Tibial nerve (tissue), 4 donors: ENCODE measurements around the gene MAP4K2. TPM values are rescaled to one million over a fixed set of nuclear protein-coding genes. Genes with fewer than 3 reads are reported as not detected.

Experiments used
- DNase-seq, 2 donors: peaks; one replicate each; pipeline ENCODE4 v3.0.0-alpha.2; 2019; ENCODE audit warnings: low spot score in 2 of 2
- H3K27ac ChIP-seq, 4 donors: fragments of 200-600 bp; sonication (generic) in 3 of 4; one replicate each; pipeline ENCODE4 v1.5.1; 2017 to 2019; ENCODE audit warnings: mild to moderate bottlenecking in 1 of 4
- H3K27me3 ChIP-seq, 2 donors: fragments of 200-600 bp; sonication (generic) in 1 of 2; one replicate each; pipeline versions ENCODE4 v1.5.1 to v1.6.0; 2017 to 2019
- H3K36me3 ChIP-seq, 3 donors: fragments of 200-600 bp; sonication (generic); one replicate each; pipeline ENCODE4 v1.5.1; 2018 to 2019
- H3K4me1 ChIP-seq, 4 donors: fragments of 200-600 bp; sonication (generic) in 3 of 4; one replicate each; pipeline ENCODE4 v1.5.1; 2017 to 2019
- H3K4me3 ChIP-seq, 4 donors: fragments of 200-600 bp; sonication (generic) in 3 of 4; one replicate each; pipeline ENCODE4 v1.5.1; 2017 to 2019; ENCODE audit warnings: mild to moderate bottlenecking in 1 of 4, moderate library complexity in 1 of 4
- H3K9me3 ChIP-seq, 4 donors: fragments of 200-600 bp; sonication (generic) in 3 of 4; one replicate each; pipeline ENCODE4 v1.5.1; 2017 to 2019
- CTCF ChIP-seq, 5 experiments: fragments of 200-600 bp in 3 of 5; fragments of 450-650 bp in 2 of 5; sonication (generic) in 3 of 5; IDR thresholded peaks; one replicate each; pipeline ENCODE4 v1.5.1; 2016 to 2019; ENCODE audit warnings: antibody characterized with exemption in 5 of 5, mild to moderate bottlenecking in 3 of 5, moderate library complexity in 2 of 5
- EP300 ChIP-seq, 2 donors: sonication (generic); formaldehyde crosslinking; IDR thresholded peaks; one replicate each; pipeline ENCODE4 v1.6.1; 2017; ENCODE audit warnings: antibody characterized with exemption in 2 of 2, mild to moderate bottlenecking in 1 of 2
- POLR2A ChIP-seq, 2 donors: fragments of 450-650 bp; IDR thresholded peaks; one replicate each; pipeline ENCODE4 v1.6.1; 2017; ENCODE audit warnings: antibody characterized with exemption in 2 of 2, mild to moderate bottlenecking in 2 of 2, moderate library complexity in 2 of 2
- WGBS, 2 donors: methylation state at CpG; one replicate each; pipeline ENCODE4 v1.1.5; 2018; 5-methylcytosine and 5-hydroxymethylcytosine counted together
- total RNA-seq, 4 donors: library from RNA; depleted of rRNA; stranded (reverse); fragments of >200 nt; gene quantifications; one replicate each; pipeline ENCODE4 v1.1.0, GENCODE V29; 2016

MAP4K2 gene
- total RNA-seq, 4 donors from 2014 or later: 10.6 to 22.2 (median 13.5) TPM

GRCh38 chr11:64758330-64759079, 44.5 kb downstream of the MAP4K2 start:
- no peak for DNase-seq
- 84 to 93% methylated on average over 12 to 15 of the region's 15 CpGs for WGBS, 2 donors
- H3K27ac ChIP-seq: peak overlapping the region in 1 of 4 donors; percentile 72
- H3K4me1 ChIP-seq: peaks cover 0 to 46% (median 27%) of the 10 kb centered on the region in 4 donors
- no peaks in the 10 kb centered on the region for H3K27me3 ChIP-seq
- H3K4me3 ChIP-seq: no peak overlapping the region
- H3K36me3 ChIP-seq: peaks cover 0 to 16% (median 0%) of the 10 kb centered on the region in 3 donors
- no peak for TF ChIP-seq EP300 (IDR thresholded peaks at IDR 0.05)
- TF ChIP-seq CTCF (IDR thresholded peaks at IDR 0.05): no peak
- TF ChIP-seq POLR2A (IDR thresholded peaks at IDR 0.05): no peak
- H3K9me3 ChIP-seq: no peaks in the 10 kb centered on the region

- no peak for DNase-seq
- Histone ChIP-seq H3K4me3 (no peak overlapping the region), H3K4me1 (peaks cover 0 to 38% (median 20%) of the 10 kb centered on the region in 4 donors), H3K9me3 (no peaks in the 10 kb centered on the region), H3K36me3 (peaks cover 0 to 8% (median 0%) of the 10 kb centered on the region in 3 donors), H3K27ac (no peak overlapping the region), H3K27me3 (no peaks in the 10 kb centered on the region)
- WGBS, 2 donors: 76 to 82% methylated on average over 15 to 18 of the region's 19 CpGs
- TF ChIP-seq CTCF (IDR thresholded peaks at IDR 0.05): no peak
- TF ChIP-seq POLR2A (IDR thresholded peaks at IDR 0.05): no peak
- no peak for TF ChIP-seq EP300 (IDR thresholded peaks at IDR 0.05)
These were observed 45.3 kb downstream of the MAP4K2 start for GRCh38 chr11:64757549-64758329.

GRCh38 chr11:64755681-64756361, 47.2 kb downstream of the MAP4K2 start:
- Histone ChIP-seq H3K27me3 (no peaks in the 10 kb centered on the region), H3K9me3 (no peaks in the 10 kb centered on the region), H3K4me3 (no peak overlapping the region), H3K36me3 (peaks cover 0 to 5% (median 0%) of the 10 kb centered on the region in 3 donors), H3K4me1 (peaks cover 0 to 21% (median 14%) of the 10 kb centered on the region in 4 donors), H3K27ac (no peak overlapping the region)
- WGBS, 2 donors: 80 to 83% methylated on average over 12 to 13 of the region's 13 CpGs
- DNase-seq: no peak
- TF ChIP-seq CTCF (IDR thresholded peaks at IDR 0.05): no peak
- no peak for TF ChIP-seq EP300 (IDR thresholded peaks at IDR 0.05)
- TF ChIP-seq POLR2A (IDR thresholded peaks at IDR 0.05): no peak

GRCh38 chr11:64754919-64755662, 47.9 kb downstream of the MAP4K2 start:
- Histone ChIP-seq H3K4me3 (no peak overlapping the region), H3K4me1 (peaks cover 0 to 14% (median 7%) of the 10 kb centered on the region in 4 donors), H3K36me3 (peaks cover 0 to 11% (median 0%) of the 10 kb centered on the region in 3 donors), H3K27me3 (no peaks in the 10 kb centered on the region), H3K27ac (no peak overlapping the region), H3K9me3 (no peaks in the 10 kb centered on the region)
- WGBS, 2 donors: 90 to 92% methylated on average over 19 to 20 of the region's 21 CpGs
- TF ChIP-seq CTCF (IDR thresholded peaks at IDR 0.05): no peak
- TF ChIP-seq POLR2A (IDR thresholded peaks at IDR 0.05): no peak
- TF ChIP-seq EP300 (IDR thresholded peaks at IDR 0.05): no peak
- DNase-seq: no peak
